NCI-H146 treated with DMSO at 0.1 percent for 48 hours (cell line): ENCODE results near the gene NRIP1.

Experiments used
- DNase-seq: peaks from one replicate; lab custom pipeline; 2025; ENCODE audit not compliant: unreplicated experiment; lab: John Stamatoyannopoulos, UW

The NRIP1 gene

DNA sequence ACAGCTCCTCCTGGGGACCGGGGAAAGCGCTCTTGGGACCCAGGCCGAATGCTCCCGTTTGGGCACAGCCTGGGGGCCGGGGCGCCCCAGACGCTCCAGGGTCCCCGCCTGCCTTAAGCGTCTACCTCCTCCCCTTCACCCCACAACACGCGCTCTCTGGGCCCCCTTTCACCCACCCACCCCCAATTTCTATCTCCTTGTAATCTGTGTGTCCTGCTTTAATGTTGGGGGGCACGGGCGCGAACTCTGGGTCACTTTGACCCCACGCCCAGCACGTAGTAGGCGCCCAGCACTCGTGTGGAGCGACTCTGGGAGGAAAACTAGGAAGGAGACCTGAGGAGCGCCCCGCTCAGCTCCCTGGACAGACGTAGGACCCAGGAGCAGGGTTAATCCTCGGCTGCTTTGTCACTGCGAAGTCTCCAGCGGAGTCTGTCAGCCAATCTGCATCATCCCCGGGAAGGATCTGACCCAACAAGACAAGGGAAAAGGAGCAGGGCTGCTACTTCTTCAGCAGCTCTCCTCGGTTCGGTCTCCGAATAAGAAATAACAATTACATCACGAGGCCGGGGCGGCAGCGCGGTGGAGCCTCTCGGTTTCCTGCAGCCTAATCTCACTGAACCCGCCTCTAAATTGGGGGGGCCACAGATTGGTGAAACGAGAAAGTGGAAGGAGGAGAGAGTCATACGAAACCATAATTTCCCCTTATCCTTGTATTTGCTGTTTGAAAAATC, 757 bp upstream of the NRIP1 start:
- DNase-seq: peak; percentile 27

DNA sequence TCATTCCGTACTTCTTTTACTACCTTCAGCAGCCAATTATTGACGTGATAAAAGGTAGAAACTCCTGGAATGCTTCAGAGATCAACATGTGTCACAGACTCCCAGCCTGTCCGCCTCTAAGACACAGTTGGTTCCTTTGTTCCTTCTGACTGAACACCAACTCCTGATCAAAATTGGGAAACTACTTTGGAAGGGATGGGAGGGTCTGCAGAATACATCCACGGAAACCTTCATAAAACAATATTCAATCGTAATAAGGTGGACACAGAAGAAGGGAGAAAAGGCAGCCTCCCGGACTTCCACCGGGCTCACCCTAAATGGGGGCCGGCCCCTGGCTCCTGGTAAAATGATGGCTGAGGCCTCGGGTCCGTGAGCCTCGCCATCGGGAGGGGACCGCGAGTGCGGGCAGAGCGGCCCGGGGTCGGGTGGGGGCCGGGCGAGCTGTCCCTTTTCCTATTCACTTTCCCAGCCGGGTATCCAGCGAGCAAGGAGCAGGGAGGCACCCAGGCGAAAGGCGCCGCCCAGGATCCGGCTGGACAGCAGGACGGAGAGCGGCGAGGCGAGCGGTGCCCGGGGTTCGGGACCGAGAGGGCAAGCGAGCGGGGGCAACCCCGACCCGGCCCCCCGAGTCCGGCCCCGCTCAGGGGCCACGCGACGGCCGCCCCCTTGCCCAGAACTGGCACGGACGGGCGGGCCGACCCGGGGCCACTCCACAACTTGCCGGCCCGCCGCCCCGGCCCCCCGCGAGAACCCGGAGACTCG, 805 bp downstream of the NRIP1 start:
- DNase-seq: no peak

DNA sequence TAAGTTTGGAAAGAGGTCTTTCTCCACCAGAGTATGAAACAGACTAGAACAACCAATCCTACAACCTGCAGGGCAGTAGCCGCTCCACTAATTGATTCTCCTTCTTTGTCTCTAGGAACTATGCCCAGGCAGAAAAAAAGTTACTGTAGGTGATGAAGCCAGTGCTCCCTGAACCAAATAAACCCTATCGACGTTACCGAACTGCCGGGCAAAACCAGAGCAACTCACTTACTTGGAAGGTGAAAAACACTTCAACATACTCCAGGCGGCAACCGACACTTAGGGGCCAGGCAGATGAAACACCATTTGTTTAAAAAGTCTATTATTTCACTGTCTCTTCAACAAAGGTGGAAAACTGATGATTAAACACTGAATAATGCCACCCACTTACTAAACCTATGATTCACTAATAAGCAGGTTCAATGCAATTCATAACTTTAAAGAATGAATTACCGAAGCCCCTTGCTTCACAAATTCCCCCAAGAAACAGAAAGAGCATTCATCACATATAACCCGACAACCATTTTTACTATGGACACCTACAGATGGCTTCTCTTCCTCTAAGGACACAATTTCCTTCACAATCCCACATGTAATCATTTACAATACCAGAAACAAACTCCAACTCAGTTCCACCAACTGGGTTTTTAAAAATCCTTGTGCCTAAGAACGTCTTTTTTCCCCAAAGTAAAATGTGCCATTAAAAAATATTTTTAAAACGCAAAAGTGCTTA, 1.6 kb downstream of the NRIP1 start:
- no peak for DNase-seq

DNA sequence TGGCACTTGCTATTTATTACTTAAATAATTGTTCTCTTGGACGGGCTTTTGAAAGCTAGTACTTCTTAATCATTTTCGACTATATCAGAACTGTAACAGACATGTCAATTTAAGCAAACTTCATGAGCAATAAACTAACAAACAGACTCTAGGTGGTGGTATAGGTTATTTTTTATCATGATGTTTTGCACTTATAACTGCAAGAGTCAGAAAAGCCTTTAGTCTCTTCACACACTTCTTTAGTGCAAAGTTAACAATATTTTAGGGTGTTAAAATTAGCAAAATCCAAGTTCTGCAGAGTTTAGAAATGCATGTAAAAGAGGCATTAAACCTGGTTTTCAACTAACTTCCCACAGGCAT, 2.2 kb downstream of the NRIP1 start:
- DNase-seq: no peak

GRCh38 chr21:15061747-15062605, 2.8 kb downstream of the NRIP1 start:
- DNase-seq: no peak

DNA sequence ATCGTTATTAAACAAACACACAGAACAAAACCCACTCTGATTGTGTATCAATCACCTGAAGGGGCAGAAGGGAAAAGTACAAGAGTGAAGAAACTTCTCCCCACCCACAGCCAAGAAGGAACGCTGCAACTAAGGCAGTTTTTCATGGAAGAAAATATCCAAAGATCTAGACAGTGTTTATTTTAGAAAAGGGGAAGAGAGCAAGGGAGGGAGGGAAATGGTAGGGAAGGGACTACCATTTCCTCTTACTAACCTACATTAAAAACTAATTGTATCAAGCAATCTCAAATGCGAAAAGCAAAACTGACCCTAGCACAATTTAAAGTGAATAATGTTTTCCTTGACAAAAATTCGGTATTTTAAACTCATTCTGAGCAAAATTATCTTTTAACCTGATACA, 3.5 kb downstream of the NRIP1 start:
- no peak for DNase-seq

GRCh38 chr21:15060543-15061175, 4.1 kb downstream of the NRIP1 start:
- DNase-seq: no peak

DNA sequence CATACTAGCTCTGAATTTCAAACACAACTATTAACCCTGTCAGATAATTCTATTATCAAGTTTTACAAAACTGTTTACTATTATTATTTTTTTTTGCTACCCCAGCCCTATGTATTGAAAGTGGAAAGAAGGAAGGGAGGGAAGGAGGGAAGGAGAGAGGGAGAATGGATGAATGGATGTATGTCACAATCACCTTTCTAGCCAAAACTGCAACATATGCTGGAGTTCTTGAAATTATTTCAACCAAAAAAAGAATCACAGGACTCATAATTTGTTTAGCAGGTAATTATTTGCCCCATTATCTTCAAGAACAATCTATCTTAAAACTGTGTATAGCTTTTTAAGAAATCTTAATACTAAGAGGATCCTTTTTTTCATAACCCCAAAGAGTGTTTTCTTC, 5.4 kb downstream of the NRIP1 start:
- no peak for DNase-seq

- no peak for DNase-seq
These were observed 5.9 kb downstream of the NRIP1 start for GRCh38 chr21:15058854-15059263.

DNA sequence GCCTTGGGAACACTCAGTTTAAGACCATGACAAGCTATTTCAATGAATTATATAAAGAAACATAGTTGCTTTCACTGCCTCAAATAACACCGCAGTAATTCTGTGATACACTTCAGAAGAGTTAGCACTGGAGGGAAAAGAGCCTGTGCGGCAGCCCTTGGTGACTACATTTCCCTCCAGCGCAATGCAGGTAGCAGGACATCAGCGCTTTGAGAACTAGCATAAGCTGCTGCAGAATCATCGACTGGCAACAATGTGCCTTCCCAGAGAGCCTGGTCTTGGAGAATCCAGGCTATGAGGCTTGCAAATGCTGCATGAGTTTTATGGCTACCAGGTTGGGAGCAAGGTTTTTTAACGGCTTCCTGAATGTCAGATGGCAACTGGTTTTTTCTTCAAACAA, 7.5 kb downstream of the NRIP1 start:
- no peak for DNase-seq

DNA sequence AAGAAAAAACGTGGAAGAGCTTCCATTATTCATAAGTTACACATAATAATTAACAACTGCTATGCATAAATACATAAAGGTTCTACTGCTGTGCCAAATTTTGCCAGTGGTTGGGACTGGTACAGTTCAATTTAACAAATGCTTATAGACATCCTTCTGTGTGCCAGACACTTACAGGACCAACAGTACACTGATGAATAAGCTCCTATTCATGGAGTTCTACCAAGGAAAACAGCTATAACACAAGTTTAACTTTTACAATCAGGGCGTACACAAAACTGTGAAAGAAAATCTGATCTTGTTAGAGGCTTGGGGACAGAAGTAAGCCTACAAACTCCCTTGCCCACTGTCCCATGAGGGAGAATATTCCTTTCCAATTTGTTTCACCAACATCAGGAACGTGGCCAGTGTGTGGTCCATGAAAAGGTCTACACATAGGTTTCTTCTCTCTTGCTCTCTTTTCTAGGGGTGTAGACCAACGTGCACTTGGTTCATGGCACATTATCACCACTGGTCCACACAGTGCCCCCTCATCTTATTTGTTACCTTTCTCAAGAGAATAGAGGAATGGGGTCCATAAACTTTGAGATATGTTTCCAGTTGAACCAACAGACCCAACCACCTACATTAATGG, 10.1 kb downstream of the NRIP1 start:
- DNase-seq: no peak

- no peak for DNase-seq
These were observed 10.7 kb downstream of the NRIP1 start for GRCh38 chr21:15054089-15054488.

GRCh38 chr21:15053500-15053899, 11.3 kb downstream of the NRIP1 start:
- no peak for DNase-seq

DNA sequence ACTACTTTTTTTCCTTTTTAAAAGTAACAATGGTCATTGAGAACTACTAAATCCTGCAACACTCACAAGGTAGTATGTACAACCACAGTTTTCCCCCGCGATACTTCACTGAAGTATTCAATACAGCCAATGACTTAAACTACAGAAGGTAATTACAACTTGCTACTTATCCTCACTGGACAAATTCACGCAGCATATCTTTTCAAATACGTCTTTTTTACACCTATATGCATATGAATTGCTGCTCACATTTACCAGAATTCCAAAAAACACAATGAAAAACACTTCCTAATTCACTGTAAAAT, 12.4 kb downstream of the NRIP1 start:
- DNase-seq: no peak

DNA sequence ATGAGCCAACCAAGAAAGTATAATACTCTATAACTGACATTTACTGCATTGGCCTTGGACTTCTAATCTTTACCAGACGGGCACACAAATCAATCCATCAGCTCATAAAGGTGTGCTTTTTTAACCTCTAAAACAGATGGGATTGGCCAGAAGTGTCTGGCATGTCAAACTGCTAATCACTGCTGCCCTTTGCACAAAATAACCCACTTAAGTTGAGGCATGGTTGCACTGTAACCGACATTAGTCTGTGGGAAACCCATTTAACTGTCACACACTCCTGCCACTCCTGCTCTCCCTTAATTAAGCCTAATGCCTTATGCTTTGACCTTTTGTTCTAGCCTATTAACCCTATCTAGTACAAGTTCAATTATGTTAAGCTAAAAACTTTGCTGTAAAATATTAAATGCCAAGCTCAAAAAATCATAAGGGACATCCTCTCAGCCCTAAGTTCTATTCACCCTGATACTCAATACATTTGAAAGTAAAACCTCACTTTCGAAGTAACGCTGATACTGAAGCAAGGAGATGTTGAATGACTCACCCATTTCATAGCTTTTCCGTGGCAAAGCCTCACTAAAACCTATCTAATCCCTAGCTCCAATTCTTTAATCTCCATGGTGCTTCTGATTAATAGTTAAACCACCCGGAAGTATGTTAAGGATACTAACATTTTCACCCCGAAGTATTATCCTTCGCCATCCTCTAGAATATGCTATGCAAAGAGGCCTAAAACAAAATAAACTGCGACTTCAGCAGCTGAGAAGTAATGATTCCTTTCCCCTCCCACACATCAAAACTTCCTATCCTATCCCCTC, 12.9 kb downstream of the NRIP1 start:
- no peak for DNase-seq

GRCh38 chr21:15050568-15051377, 14.0 kb downstream of the NRIP1 start:
- DNase-seq: no peak

DNA sequence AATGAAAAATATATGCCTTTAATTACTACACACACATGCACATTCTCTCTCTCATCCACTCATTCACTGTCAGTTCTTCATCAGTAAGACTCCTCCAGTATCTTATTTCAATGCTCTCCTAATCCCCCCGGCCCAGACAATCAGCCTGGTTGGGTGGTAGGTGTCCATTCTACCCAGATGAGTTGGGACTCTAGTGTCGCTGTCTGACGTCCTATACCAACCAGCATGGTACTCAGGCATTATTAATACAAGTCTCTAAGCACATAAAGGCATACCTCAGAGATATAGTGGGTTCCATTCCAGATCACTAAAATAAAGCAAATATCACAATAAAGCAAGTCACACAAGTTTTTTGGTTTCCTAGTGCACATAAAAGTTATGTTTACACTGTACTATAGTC, 19.8 kb downstream of the NRIP1 start:
- DNase-seq: no peak

GRCh38 chr21:15042531-15042930, 22.3 kb downstream of the NRIP1 start:
- DNase-seq: no peak
